Activated gamma-delta T cell (primary cell): ENCODE data around the gene BICDL1.
A peak's percentile ranks its signal among the peaks of the same experiment; 100 is the strongest.

Experiments
- DNase-seq: peaks from one replicate; lab custom pipeline; 2025; lab: John Stamatoyannopoulos, UW

The BICDL1 gene

DNA sequence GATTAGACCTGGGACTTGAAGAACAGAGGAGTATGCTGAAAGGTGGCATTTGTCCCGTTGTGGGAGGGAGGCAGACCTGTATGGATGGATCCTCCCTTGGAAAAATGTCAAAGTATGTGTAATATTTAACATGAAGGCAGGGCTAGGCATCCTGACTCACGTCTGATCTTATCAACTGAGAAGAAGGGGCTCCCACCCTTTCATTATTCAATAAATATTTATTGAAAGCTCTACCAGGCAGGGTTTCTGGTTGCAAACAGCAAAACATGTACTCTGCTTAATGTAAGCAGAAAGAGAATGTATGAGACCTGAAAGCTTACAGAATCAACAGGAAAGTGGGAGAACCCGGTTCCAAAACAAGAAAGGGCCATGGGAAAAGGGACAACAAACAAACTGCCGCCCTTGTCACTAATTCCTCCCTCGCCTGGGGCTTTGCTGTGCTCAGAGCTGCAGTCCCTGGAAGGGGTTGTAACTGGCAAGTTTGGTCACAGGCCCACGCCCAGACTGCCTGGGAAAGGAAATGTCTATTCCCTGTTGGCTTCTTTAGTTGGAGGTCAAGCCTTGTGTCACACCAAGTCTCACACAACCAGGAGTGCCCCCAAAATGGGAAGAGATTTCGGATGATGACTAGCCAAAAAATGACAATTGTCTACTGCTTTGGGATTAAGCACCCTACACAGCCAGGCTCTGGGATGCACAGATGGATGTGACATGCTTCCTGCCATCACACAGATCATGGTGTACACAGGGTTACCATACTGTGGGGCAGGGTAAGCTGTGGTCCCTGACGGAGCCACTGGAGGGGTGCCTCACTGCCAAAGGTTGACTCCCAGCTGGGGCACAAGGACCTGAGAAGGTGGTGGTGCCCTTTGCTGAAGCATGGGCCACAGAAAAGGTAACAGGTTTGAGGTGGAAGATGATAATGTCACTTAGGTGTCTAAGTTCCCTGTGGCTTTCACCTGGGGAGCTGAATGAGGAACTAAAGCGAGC is 90.7 kb downstream of the BICDL1 start:
- no peak for DNase-seq

DNA sequence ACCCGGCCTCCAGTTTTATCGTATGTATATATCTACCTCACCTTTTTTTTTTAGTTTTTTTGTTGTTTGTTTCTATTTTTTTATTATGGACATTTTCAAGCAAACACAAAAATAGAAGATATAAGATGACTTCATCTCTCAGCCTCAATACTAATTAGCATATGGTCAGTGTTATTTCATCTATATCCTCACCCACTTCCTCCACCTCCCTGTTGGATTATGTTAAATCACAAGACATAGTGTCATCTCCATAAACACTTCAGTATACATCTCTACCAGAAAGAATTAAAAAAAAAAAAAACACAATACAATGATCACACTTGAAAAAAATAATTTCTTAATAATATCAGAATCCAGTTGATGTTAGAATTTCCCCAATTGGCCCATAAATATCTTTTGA is 92.6 kb downstream of the BICDL1 start:
- DNase-seq = no peak

DNA sequence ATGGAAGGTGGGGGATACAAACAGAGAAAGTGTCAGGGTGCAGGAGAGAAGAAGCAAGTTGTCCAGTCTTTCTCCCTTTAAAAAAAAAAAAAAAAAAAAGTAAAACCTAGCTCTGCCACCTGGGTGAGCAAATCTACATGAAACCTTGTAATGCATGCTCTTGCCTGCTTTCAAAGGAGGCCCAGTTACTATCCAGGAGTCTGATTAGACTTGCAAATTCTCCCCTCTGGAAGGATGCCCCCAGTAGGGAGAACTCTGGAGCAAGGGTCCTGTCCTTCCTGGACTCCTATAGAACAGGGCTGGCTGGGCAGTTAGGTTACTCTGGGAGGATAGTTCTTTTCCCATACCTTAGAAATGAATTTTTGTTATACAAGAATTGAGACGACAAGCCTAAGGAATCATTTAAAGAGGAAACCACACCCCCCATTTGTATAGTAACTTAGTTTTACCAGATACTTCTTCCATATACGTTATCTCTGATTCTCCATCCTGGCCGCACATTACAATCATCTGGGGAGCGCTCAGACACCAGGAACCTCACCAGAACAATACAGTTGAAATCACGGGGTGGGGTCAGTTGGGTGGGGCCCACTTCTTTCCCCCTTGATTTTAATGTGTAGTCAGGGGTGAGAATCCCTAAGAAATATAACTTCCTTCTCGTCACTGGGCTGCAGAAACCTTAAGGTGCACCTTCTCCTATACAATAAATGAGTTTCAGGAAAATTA is 97.0 kb downstream of the BICDL1 start:
- DNase-seq = no peak

DNA sequence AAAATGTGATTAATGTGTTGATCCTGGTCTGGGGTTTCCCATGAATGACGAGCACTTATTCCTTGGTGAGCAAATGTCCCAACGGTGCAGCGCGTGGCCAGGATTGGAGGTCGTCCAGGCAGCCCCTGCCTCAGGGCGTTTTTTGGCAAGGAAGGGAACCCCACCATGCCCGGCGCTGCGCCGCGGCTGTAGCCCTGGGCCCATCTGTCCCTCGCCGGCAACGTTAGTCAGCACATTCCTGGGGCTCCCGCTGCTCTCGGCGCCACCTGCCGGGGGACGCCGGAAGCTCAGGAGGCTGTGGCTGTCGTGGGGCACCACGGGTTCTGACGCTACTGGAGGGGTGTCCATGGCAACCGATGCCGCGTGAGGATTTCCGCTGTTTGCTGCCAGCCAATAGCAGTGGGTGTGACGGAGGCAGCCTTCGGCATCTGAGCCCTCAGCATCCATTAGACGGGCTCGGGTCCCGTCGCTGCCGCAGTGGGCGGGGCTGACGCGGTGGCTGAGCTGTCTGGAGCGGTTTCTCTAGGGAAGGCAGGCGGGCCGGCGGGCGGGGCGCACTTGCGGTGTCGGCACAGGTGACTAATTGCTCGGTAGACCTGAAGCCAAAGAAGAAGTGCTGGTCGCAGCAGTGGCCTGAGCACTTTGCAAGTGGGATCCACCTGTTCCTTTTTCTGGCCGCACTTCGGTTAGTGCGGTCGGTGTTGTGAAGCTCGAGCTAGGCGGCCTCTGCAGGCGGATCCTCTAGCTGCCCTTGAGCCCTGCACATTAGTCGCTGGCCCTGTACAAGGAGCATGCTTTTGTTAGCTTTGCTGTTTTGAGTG is 98.0 kb downstream of the BICDL1 start:
- DNase-seq = peak; percentile 99

DNA sequence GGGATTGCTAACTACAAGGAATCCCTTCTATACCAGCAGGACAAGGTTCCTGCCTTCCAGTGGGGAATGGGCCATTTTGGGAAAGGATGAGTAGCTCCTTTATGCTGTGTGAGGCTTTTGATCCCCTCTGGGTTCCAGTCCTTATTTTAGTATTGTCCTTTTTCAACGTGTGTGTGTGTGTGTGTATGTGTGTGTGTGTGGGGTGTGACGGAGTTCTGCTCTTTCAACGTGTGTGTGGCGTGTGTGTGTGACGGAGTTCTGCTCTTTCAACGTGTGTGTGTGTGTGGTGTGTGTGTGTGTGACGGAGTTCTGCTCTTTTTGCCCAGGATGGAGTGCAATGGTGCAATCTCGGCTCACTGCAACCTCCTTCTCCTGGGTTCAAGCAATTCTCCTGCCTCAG is 100.1 kb downstream of the BICDL1 start:
- no peak for DNase-seq

DNA sequence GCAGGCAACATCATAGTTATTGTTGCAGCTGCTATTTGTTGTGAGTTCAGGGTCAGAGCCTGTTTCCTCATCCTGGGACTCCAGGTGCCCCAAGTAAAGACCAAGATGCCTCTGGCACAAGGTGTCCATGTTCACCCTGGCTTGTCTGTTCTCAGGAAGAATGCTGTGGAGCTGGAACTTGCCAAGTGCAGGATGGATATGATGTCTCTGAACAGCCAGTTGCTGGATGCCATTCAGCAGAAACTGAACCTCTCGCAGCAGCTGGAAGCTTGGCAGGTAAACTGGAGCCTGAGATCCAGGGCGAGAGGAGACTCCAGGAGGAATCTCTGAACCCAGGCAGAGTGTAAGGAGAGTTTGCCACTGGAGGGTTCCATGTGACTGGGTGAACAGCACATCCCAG is 100.8 kb downstream of the BICDL1 start:
- DNase-seq = no peak

DNA sequence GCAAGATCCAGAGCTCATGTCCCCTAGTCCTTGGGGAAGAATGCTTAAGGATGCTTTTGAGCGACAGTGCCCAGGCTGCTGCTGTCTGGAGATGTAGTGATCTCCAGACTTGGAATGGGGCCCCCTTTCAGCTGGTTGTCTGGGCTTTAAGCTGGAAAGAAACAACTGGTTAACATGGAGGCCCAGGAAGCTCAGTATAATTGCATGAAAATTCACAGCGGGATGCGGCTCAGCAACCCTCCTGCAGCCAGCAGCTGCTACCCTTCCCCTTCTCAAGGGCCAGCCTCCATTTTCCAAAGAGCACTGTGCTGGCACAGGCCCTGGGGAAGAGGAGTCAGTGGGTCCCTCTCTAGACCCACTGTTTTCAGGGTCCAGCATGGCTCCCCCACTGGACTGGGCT is 101.2 kb downstream of the BICDL1 start:
- DNase-seq = no peak

DNA sequence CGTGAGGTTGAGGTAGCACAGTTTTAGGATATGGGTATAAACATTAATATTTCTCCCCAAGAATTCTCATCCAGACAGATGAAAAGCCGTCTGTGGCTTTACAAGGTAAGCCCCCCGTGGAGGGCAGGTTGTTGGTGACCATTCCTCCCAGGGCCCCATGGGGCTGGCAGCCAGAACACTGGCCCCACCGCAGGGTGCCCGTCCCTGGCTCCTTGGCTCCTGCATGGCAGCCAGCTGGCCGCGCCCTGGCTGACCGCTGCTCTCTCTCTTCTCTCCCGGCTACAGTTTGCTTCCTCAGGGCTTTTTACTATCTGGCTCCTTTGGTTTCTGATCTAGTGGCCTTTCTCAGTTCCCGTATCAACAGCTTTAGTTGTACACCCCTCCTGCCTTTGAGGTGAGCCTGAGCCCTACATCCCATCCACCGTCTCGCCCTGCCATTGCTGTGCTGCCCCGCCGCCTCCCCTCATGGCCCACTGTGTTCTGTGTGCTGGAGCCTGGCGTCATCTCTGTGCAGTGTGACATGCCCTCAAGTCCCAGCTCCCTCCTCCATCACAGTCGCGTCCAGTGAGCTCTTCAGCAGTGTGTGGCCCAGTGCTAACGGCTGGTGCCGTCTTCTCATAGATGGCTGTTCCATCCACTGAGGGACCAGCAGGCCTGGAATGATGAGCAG is 101.7 kb downstream of the BICDL1 start:
- DNase-seq = no peak

DNA sequence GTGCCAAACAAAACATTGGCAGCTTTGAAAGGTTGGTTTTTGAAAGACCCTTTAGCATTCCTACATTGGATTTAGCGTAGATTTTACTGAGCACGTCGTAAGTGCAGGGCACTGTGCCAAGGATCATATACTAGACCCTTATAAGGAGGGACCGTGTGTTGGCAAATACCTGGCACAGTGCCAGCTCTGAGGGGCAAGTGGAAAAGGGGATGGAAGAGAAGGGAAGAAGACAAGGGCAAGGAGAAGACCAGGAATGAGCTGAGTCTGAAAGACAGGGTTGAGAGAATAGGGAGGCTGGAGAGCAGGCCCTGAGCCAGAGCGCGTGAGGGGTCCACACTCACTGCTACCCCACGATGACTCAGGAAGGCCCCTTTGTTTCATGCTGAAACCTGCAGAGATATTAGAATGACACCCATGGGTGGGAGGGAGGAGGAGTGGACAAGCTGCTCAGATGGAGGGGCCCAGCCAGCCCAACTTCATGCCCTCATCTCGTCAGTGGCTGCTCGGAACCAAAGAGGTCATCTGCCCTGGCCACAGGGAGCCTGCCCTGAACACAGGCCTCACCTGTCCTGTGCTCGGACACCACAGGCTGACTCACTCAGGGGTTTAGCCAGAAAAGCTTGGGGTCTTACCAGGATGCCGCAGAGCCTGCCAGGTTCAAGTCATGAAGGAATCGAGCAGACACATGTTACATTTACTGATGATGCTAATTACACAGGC is 102.5 kb downstream of the BICDL1 start:
- no peak for DNase-seq

DNA sequence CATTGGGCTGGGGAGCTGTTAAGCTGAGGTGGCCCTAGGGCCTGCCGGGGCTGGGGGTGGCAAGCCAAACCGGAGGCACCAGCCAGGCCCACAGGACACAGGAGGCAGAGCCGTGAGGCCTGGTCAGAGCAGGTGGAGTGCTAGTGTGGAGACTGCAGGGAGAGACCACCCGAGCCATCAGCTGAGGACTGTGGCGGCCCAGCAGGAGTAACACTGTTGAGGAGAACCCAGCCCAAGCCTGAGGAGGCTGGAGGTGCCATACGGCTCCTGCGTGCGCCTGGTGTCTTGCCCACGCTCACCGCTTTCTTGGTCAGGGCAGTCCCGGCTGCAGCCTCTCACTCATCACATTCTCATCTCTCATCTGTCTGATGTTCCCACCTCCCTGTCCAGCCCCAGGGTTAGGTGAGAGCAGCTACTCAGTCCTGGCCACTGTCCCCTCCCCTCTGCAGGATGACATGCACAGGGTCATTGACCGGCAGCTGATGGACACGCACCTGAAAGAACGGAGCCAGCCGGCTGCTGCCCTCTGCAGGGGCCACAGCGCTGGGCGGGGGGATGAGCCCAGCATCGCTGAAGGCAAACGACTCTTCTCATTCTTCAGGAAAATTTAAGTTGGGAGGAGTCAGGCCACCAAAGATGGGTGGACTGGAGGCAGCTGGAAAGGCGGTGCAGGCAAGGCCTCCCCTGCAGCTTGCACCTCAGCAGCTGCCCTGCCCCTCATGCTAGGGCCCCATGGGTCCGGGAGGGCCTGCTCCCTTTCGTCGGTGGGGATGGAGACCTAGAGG is 103.7 kb downstream of the BICDL1 start:
- DNase-seq = no peak

DNA sequence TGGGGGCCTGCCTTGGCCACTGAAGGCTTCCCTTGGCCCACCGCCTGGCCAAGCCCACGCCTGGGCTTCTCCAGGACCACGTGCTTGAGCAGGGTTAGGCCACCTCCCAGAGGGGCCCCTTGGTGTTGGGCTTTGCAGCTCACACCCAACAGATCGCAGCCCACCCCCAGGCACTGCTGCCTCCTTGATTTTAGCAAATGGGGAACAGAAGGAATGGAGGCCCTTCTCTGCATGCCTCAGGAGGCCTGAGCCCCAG is 104.2 kb downstream of the BICDL1 start:
- DNase-seq = no peak

DNA sequence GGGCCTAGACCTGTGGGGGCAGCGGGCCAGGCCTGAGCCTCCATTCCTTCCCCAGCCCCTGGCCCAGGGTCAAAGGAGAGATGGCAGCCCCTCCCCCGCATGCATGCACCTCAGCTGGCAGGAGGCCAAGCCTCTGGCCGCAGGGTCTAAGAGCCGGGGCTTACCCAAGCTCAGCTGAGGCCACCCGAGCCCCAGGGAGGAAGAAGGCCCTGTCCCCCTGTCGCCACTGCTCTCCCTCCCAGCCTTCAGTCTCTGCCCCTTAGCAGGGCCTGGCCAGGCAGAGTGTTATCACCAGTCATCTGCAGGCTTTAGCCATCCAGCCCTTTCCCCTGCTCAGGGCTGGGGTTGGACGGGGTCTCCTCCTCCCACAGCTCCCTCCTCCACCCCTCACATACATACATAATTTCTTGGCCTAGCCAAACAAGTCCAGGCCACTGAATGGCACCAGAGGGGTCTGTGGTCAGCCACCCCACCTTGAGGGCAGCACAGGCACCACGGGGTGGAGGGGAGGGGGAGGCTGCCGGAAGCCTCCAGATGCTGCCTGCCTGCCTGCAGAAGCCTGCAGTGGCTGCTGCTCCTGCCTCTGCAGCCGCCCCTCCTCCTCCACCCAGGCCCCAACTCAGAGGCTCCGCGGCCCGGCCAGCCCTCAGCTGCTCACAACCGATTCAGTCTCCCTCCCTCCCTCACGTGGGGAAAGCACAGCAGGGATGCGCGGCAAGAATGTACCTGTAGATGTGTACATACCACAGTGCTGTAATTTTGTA is 104.7 kb downstream of the BICDL1 start:
- DNase-seq = no peak

DNA sequence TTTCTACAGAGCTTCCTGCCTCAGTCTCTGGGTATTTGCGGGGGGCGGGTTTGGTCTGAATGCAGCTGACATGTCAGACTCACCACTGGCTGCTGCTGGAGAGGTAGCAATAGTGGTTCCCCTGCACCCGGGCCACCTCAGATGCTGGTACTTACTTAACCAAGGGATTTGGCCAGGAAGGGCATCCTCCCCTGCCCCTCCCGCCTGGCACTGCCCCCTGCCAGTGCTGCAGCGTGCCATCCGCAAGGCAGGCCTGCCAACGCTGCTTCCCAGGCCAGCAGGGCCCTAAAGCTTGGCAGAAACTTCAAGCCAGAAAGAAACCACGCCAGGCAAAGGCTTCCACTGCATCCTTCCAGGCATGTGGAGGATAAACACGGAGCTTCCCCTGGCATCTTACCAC is 105.4 kb downstream of the BICDL1 start:
- no peak for DNase-seq

DNA sequence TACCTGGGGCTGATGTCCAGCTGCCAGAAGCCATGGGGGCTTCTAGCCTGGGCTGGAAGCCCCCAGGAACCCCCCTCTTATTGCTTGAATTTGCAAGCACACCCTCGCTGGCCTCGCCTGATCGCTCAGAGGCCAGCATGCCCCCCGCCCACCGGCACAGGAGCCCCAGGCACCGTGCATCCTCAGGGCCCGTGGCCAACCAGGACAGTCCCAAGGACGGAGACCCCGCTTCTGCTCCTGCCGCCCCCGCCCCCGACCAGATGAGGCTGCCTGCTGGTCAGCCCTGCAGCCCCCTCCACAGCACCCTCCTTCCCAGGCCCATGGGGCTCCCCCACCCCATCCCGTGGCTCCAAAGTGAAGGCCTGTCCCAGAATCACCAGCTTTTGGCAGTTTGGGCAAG is 106.3 kb downstream of the BICDL1 start:
- DNase-seq = no peak

DNA sequence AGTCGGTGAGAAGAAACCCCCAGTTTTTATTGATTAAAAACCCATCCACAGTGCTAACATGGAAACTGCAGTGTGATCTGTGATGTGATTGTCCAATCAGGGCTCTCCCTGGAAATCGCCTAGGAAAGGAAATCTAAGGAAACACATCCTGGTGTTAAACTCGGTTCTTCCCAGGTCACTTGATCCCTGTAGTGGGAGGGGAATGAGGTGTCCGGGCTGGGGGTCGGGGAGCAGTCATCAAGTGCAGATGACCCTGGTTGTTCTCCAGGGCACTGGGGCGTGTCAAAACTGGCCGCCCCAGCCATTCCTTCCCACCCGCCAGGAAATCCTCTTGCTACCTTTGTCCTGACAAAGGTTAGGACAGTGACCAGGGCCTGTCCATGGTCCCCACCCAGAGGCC is 106.7 kb downstream of the BICDL1 start:
- DNase-seq = no peak

DNA sequence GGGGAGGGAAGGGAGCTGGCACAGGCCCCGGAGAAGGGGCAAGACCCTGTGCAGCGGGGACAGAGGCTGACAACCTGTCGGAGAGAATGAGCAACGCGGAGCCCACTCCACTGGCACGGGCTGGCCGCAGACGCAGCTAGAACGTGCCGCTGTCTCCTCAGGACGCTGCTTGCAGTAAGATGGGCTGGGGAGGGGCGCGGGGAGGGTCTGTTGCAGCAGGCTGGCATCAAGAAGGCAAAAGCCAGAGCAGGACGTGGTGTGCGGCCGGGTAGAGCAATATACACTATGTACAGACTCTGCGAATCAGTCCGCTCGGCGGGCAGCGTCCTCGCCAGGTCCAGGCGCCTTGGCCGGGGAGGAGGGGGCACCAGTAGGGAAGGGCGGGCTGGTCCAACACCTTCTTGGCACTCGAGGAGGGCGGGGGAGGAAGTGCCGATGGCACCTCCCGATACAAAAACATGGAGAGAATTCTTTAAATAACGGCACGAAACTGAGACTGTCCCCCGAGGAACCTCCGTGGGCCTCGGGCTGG is 107.7 kb downstream of the BICDL1 start:
- no peak for DNase-seq

DNA sequence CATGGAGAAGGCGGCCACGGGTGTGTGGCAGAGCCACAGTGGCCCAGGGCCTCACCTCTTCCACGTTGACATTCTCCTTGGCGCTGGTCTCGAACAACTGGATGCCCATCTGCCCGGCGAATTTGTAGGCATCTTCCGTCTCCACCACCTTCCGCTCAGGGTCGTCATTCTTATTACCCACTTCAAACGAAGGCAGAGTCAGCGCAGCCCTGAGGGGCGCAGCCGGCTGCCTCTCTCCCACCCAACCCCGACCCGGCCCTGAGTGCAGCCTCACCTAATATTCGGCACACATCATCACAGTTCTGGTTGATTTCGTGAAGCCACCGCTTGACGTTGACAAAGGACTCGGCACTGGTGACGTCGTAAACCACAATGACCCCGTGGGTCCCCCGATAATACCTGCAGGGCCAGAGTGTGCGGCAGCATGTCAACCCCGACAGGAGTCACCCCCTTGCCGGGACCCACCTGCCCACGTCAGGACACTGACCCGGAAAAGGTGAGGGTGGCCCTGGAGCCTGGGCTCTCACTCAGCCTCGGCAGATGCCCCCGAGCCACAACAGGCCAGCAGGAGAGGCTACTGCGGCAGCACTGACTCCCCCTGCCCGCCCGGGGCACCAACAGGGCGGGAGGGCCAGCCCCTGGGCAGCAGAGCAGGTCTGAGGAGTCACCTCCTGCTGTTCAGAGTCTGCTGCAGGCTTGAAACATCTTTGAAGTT is 109.9 kb downstream of the BICDL1 start:
- DNase-seq = no peak

DNA sequence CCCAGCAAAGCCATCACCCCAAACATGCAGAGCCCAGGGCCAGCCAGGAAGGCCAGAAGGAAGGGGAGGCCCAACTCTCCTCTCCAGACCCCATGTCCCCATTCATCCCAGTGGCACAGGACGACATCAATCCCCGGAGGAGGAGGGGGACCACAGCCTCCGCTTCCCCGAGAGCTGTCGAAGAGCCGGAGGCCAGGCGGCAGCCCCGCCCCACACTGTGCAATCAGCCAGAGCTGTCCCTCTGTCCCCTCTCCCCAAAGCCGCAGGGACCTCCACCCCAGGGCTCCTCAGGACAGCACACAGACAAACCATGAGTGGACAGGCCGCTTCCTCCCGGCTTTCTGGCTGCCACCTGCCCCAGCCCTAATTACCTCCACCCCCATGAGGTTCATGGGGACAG is 110.7 kb downstream of the BICDL1 start:
- no peak for DNase-seq

DNA sequence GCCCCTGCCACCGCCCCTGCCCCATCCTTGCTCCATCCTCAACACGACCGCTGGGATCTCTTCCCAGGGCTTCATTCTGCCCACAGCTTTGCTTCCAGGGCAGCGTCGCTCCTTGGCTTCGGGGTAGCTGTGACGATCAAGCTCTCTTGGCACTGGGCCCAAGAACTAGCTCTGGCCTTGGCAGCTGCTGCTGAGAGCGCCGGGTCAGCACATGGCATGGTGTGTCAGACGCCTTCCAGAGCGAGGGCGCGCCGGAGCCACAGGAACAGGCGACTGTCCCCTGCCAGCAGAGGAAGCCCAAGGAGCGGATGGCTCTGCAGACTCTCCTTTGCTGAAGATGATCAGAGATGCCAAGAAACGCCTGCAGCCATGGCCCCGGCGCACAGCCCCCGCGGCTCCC is 111.6 kb downstream of the BICDL1 start:
- no peak for DNase-seq
